Kidney (tissue), 14 donors: ENCODE data around the gene VEZT. TPM values are rescaled to one million over a fixed set of nuclear protein-coding genes. Genes with fewer than 3 reads are reported as not detected.

Experiments
- DNase-seq, 5 donors: peaks; one replicate each; pipeline ENCODE4 v3.0.0-alpha.2; 2013 to 2020
- FAIRE-seq: peaks from 2 replicates; lab custom pipeline; 2012; peaks lifted over from hg19 to GRCh38; lab: Jason Lieb, UNC
- H3K27ac ChIP-seq, 2 donors: one replicate each; pipeline ENCODE4 v1.7.0; 2013; ENCODE audit warnings: low read depth in 2 of 2, low read length in 2 of 2, inconsistent platforms in 1 of 2
- H3K27me3 ChIP-seq: one replicate; pipeline ENCODE4 v1.7.1; 2013; ENCODE audit warnings: low read length, inconsistent platforms; ENCODE audit not compliant: control insufficient read depth, insufficient read depth
- H3K36me3 ChIP-seq, 3 donors: one replicate each; pipeline versions ENCODE4 v1.7.0 to v1.7.1; 2013; ENCODE audit warnings: low read length in 3 of 3, control low read depth in 1 of 3, inconsistent platforms in 1 of 3; ENCODE audit not compliant: insufficient read depth in 3 of 3, control insufficient read depth in 2 of 3
- H3K4me1 ChIP-seq, 3 donors: one replicate each; pipeline versions ENCODE4 v1.7.0 to v1.7.1; 2013; ENCODE audit warnings: low read length in 3 of 3, inconsistent platforms in 1 of 3, low read depth in 1 of 3; ENCODE audit not compliant: control insufficient read depth in 2 of 3, insufficient read depth in 2 of 3
- H3K4me3 ChIP-seq, 3 donors: one replicate each; pipeline versions ENCODE4 v1.7.0 to v1.8.1; 2013; ENCODE audit warnings: low read length in 3 of 3, control low read depth in 1 of 3, inconsistent platforms in 1 of 3
- H3K9ac ChIP-seq, 3 donors: one replicate each; pipeline versions ENCODE4 v1.7.0 to v1.7.1; 2013; ENCODE audit warnings: low read length in 3 of 3, control low read depth in 1 of 3, inconsistent platforms in 1 of 3
- H3K9me3 ChIP-seq, 3 donors: one replicate each; pipeline versions ENCODE4 v1.7.0 to v1.7.1; 2013; ENCODE audit warnings: low read length in 3 of 3, control low read depth in 1 of 3, inconsistent platforms in 1 of 3; ENCODE audit not compliant: control insufficient read depth in 2 of 3, insufficient read depth in 1 of 3
- intact Hi-C: fragments of 100-400 bp; cut with DNase I; formaldehyde crosslinking; loops from one replicate; pipeline ENCODE4 v1.11.1; 2022
- polyA plus RNA-seq: library from polyadenylated mRNA; stranded (reverse); fragments of 350-450 nt; fragmentation: Illumina TruSeq; extraction: RNeasy Lipid Tissue Mini Kit (QIAGEN cat#74804); gene quantifications from one replicate; pipeline ENCODE4 v1.2.3, GENCODE V29; 2014; ENCODE audit warnings: low read depth, low replicate concordance; ENCODE audit not compliant: insufficient read depth
- total RNA-seq: library from RNA; stranded (reverse); fragmentation: NEBNext Ultra II Directional; extraction: Animal tissue kit (Norgen Biotek cat#: 25700); gene quantifications from one replicate; pipeline ENCODE4 v1.2.1, GENCODE V29; 2021
- TF ChIP-seq, protein P1 (sequence below): IDR thresholded peaks from 3 replicates; pipeline ENCODE4 v1.5.1; 2012; ENCODE audit warnings: mild to moderate bottlenecking, moderate library complexity, borderline replicate concordance; ENCODE audit not compliant: insufficient read depth; ENCODE audit errors: extremely low read depth
- donor health status: control.
- donor health status: control.
- donor health status: control.
- donor health status: control.
- donor health status: control.
- donor health status: DM: yes; HTN: yes; CAD: no.
- donor health status: Normal renal cell carcinoma (clear cell type).

VEZT gene
- total and polyA plus RNA-seq, 2 donors from 2014 or later = 24.8 to 69.0 TPM

DNA sequence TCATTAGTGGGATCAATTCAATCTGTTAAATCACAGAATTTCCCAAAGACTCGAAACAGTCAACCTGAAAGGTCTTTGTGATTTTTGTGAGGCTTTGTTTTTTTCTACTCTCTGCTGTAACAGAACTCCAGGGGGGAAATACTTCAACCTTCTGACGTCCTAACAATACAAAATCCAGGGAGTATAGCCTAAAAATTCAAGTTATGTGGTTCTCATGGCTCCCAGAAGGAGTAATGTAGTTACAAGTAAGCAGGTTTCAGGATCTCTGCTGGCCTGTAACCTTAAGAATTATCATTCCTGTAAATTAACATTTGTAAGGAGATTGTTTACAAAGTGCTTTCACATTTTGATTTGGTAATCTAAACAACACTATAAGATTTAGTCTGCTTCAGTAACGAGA is 39.9 kb downstream of the VEZT start:
- Histone ChIP-seq H3K4me3 (no peak overlapping the region), H3K9me3 (no peaks in the 10 kb centered on the region), H3K27ac (no peak overlapping the region), H3K9ac (no peak overlapping the region), H3K27me3 (no peaks in the 10 kb centered on the region), H3K36me3 (peaks cover 0 to 14% (median 0%) of the 10 kb centered on the region in 3 donors), H3K4me1 (no peaks in the 10 kb centered on the region)
- intact Hi-C loops = no loop called here
- no peak for FAIRE-seq
- DNase-seq = no peak
- TF ChIP-seq, protein P1, sequence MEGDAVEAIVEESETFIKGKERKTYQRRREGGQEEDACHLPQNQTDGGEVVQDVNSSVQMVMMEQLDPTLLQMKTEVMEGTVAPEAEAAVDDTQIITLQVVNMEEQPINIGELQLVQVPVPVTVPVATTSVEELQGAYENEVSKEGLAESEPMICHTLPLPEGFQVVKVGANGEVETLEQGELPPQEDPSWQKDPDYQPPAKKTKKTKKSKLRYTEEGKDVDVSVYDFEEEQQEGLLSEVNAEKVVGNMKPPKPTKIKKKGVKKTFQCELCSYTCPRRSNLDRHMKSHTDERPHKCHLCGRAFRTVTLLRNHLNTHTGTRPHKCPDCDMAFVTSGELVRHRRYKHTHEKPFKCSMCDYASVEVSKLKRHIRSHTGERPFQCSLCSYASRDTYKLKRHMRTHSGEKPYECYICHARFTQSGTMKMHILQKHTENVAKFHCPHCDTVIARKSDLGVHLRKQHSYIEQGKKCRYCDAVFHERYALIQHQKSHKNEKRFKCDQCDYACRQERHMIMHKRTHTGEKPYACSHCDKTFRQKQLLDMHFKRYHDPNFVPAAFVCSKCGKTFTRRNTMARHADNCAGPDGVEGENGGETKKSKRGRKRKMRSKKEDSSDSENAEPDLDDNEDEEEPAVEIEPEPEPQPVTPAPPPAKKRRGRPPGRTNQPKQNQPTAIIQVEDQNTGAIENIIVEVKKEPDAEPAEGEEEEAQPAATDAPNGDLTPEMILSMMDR = no peak

DNA sequence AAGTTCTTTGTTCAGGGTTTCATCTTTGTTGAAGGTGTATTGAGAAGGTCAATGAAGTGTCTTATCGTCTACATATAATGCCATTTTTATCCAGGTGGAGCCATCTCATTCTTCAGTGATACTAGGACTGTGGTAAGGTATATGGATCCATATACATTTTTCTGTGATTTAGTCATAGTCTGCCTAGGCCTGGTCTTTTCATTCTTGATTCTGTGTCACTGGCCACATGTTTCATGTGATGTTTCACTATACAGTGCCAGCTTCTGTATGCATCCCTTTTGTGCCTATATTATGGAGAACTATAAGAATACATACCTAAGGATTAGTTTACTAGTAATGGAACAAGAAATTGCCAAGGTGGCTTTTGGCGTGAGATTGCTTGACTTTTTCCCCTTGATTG is 40.5 kb downstream of the VEZT start:
- Histone ChIP-seq H3K27ac (no peak overlapping the region), H3K36me3 (peaks cover 3 to 17% (median 5%) of the 10 kb centered on the region in 3 donors), H3K4me3 (no peak overlapping the region), H3K27me3 (no peaks in the 10 kb centered on the region), H3K4me1 (no peaks in the 10 kb centered on the region), H3K9me3 (no peaks in the 10 kb centered on the region), H3K9ac (no peak overlapping the region)
- FAIRE-seq (no peak), DNase-seq (no peak)
- TF ChIP-seq, protein P1 = no peak
- intact Hi-C loops = no loop called here

DNA sequence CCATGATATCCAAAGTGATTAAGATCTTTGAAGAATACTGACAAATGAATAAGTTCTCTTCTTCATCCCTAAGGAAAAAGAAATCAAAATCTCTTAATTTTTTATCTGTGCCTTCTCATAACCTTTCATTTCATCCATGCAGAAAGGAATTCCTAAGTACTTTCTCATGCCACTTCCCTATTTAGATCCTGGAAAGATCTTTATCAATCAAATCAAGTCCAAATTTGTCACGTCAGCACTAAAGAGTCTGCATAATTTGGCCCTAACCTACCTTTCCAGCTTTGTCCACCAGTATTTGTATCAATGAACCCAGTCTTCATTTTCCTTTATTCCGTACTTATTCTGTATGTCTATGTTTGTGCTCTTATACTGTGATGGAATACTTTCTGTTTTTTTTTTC is 41.2 kb downstream of the VEZT start:
- TF ChIP-seq, protein P1 = no peak
- H3K36me3 ChIP-seq = peaks cover 3 to 18% (median 6%) of the 10 kb centered on the region in 3 donors
- FAIRE-seq (no peak), DNase-seq (no peak)
- H3K9ac ChIP-seq = no peak overlapping the region
- no peaks in the 10 kb centered on the region for H3K9me3 ChIP-seq
- H3K27me3 ChIP-seq = no peaks in the 10 kb centered on the region
- intact Hi-C loops = no loop called here
- no peak overlapping the region for H3K4me3 ChIP-seq
- no peaks in the 10 kb centered on the region for H3K4me1 ChIP-seq
- no peak overlapping the region for H3K27ac ChIP-seq

DNA sequence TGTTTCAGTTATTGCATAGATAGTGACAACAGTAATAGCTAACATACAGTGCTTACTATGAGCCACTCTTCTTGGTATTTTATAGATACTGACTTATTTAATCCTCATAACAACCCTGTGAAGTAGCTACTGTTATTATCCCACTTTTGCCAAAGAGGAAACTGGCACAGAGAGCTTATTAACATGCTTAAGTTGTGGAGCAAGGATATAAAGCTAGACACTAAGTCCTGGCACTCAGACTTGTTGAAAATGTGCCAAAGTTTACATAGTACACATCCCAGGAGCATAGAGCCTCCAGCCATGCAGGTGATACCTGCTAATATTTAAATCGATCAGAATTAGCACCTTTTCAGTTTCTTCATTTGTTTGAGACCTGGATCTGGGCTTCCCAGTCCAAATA is 41.8 kb downstream of the VEZT start:
- Histone ChIP-seq H3K4me3 (no peak overlapping the region), H3K9me3 (no peaks in the 10 kb centered on the region), H3K4me1 (no peaks in the 10 kb centered on the region), H3K36me3 (peaks cover 3 to 18% (median 6%) of the 10 kb centered on the region in 3 donors), H3K27me3 (no peaks in the 10 kb centered on the region), H3K9ac (no peak overlapping the region), H3K27ac (no peak overlapping the region)
- TF ChIP-seq, protein P1 = no peak
- DNase-seq (no peak), FAIRE-seq (no peak)
- intact Hi-C loops = no loop called here
